ENCODE results near the gene DOK7.

DNA sequence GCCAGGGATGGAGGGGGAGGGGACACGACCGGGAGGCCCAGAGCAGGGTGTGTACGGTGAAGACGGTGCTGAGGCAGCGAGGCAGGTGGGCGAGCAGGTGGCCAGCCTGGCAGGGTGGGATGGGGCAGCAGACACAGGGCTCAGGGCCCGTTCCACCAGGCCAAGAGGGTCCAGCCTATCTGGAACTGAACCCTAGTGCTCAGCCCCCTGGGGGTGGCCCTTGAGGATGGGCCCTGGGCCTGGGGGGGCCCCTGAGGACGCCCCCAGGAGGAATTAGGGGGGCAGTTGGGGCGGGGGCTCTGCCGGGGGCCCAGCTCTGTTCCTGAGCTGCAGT lies 24.3 kb upstream of the DOK7 start:
- TF ChIP-seq EZH2 (IDR thresholded peaks at IDR 0.05; ENCODE audit: low read depth): no peak
- TF ChIP-seq CTCF (conservative IDR thresholded peaks at IDR 0.05): no peak

Measured in PC-9 (cell line).